Astrocyte (in vitro differentiated cells and primary cell): ENCODE data around the gene CCDC9. TPM values are rescaled to one million over a fixed set of nuclear protein-coding genes. Genes with fewer than 3 reads are reported as not detected.
"Not testable (repeated sequence)": the region's sequence is repeated elsewhere in the genome, so short reads cannot be mapped to it uniquely, and the experiment has no call there.

Experiments
- DNase-seq: peaks from one replicate; pipeline ENCODE4 v3.0.0-alpha.2; 2010; ENCODE audit warnings: low read depth
- FAIRE-seq: peaks from 2 replicates; lab custom pipeline; 2011; peaks lifted over from hg19 to GRCh38; lab: Jason Lieb, UNC
- H2AFZ ChIP-seq: 2 replicates; pipeline ENCODE4 v1.6.0; 2012; ENCODE audit warnings: low read depth, low read length, inconsistent platforms
- H3K27ac ChIP-seq: 2 replicates; pipeline ENCODE4 v1.5.1; 2011; ENCODE audit warnings: low read depth, low read length, inconsistent platforms
- H3K27me3 ChIP-seq: 2 replicates; pipeline ENCODE4 v1.6.0; 2011; ENCODE audit warnings: low read length, inconsistent platforms; ENCODE audit not compliant: insufficient read depth
- H3K36me3 ChIP-seq: 2 replicates; pipeline ENCODE4 v1.5.1; 2011; ENCODE audit warnings: low read length, inconsistent platforms; ENCODE audit not compliant: insufficient read depth
- H3K4me1 ChIP-seq: 2 replicates; pipeline ENCODE4 v1.5.1; 2011; ENCODE audit warnings: low read length, inconsistent platforms; ENCODE audit not compliant: insufficient read depth
- H3K4me2 ChIP-seq: 2 replicates; pipeline ENCODE4 v1.6.0; 2012; ENCODE audit warnings: low read length, inconsistent platforms
- H3K4me3 ChIP-seq: 2 replicates; pipeline ENCODE4 v1.5.1; 2011; ENCODE audit warnings: low read depth, mild to moderate bottlenecking, low read length, inconsistent platforms; ENCODE audit not compliant: insufficient read depth
- H3K79me2 ChIP-seq: 2 replicates; pipeline ENCODE4 v1.6.0; 2012; ENCODE audit warnings: mild to moderate bottlenecking, low read length, inconsistent platforms; ENCODE audit not compliant: insufficient read depth
- H3K9ac ChIP-seq: 2 replicates; pipeline ENCODE4 v1.6.0; 2012; ENCODE audit warnings: mild to moderate bottlenecking, low read length, inconsistent platforms
- H3K9me3 ChIP-seq: 2 replicates; pipeline ENCODE4 v1.5.1; 2012; ENCODE audit warnings: low read depth, mild to moderate bottlenecking, low read length, inconsistent platforms; ENCODE audit not compliant: insufficient read depth
- H4K20me1 ChIP-seq: 2 replicates; pipeline ENCODE4 v1.6.0; 2012; ENCODE audit warnings: low read length, inconsistent platforms; ENCODE audit not compliant: insufficient read depth
- H3K27ac Mint-ChIP-seq: one replicate; pipeline ENCODE4 v1.8.0; 2021; ENCODE audit warnings: mild to moderate bottlenecking, mixed read lengths; ENCODE audit not compliant: unreplicated experiment
- H3K27me3 Mint-ChIP-seq: one replicate; pipeline ENCODE4 v1.8.0; 2021; ENCODE audit warnings: low read depth, mixed read lengths; ENCODE audit not compliant: unreplicated experiment
- H3K36me3 Mint-ChIP-seq: one replicate; pipeline ENCODE4 v1.8.0; 2021; ENCODE audit warnings: low read depth, mixed read lengths; ENCODE audit not compliant: unreplicated experiment
- H3K4me1 Mint-ChIP-seq: one replicate; pipeline ENCODE4 v1.8.0; 2021; ENCODE audit warnings: low read depth, mixed read lengths; ENCODE audit not compliant: unreplicated experiment
- H3K4me3 Mint-ChIP-seq: one replicate; pipeline ENCODE4 v1.8.0; 2021; ENCODE audit warnings: mild to moderate bottlenecking, moderate library complexity, mixed read lengths; ENCODE audit not compliant: unreplicated experiment
- H3K9me3 Mint-ChIP-seq: one replicate; pipeline ENCODE4 v1.8.0; 2021; ENCODE audit warnings: mild to moderate bottlenecking, mixed read lengths; ENCODE audit not compliant: unreplicated experiment
- EZH2 ChIP-seq: IDR thresholded peaks from 2 replicates; pipeline ENCODE4 v1.6.1; 2012; ENCODE audit warnings: mild to moderate bottlenecking, low read length, inconsistent platforms; ENCODE audit not compliant: insufficient read depth
- total RNA-seq: library from RNA; stranded (reverse); gene quantifications from 2 replicates; pipeline ENCODE4 v1.2.1, GENCODE V29; 2021
- TF ChIP-seq, protein P1 (sequence below): IDR thresholded peaks from 2 replicates; pipeline ENCODE4 v1.5.1; 2011; ENCODE audit warnings: low read depth, mild to moderate bottlenecking, inconsistent platforms, low read length, moderate library complexity; ENCODE audit not compliant: insufficient read depth

CCDC9 gene
- total RNA-seq, 1 donor from 2014 or later, result 44.6 TPM

DNA sequence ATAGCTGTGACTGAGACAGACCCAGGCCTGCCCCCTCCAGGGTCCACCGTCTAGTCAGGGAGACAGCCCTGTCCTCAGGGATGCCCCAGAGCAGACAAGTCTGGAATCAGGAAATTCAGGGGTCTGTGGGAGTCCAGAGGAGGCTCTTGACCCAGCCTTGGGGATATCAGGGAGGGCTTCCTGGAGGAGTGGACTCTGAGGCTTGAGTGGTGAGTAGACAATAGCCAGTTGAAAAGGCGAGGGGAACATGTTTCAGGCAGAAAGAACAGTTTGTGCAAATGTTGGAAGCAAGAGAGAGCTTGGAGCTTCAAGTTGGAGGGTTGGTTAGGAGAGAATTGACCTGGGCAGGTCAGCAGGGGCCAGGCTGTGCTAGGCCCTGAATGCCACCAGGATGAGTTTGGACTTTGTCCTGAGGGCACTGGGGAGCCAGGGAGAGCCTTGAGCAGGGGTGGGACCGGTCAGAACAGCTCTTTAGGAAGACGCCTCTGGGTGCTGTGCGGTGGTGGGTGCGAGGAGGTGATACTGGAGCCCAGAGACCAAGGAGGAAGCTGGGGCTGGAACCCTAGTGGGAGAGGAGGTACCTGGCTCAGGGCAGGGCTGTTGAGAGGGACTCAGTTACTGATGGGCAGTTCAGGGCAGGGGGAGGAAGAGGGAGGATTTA lies 2.7 kb downstream of the CCDC9 start:
- H3K9ac ChIP-seq, result peak overlapping the region; percentile 87
- H3K27ac ChIP-seq, result no peak overlapping the region
- no peak overlapping the region for H2AFZ ChIP-seq
- no peaks in the 10 kb centered on the region for H3K9me3 ChIP-seq
- no peak for FAIRE-seq
- Mint-ChIP-seq H3K27ac (peak overlapping the region; percentile 98), H3K4me3 (peak overlapping the region; percentile 94), H3K9me3 (no peaks in the 10 kb centered on the region), H3K27me3 (no peaks in the 10 kb centered on the region), H3K4me1 (peaks cover 29% of the 10 kb centered on the region), H3K36me3 (peaks cover 23% of the 10 kb centered on the region)
- H4K20me1 ChIP-seq, result peaks cover 32% of the 10 kb centered on the region
- no peak for DNase-seq
- peaks cover 16% of the 10 kb centered on the region for H3K36me3 ChIP-seq
- peaks cover 54% of the 10 kb centered on the region for H3K79me2 ChIP-seq
- no peaks in the 10 kb centered on the region for H3K27me3 ChIP-seq
- H3K4me1 ChIP-seq, result peaks cover 24% of the 10 kb centered on the region
- no peak for TF ChIP-seq EZH2
- TF ChIP-seq, protein P1, sequence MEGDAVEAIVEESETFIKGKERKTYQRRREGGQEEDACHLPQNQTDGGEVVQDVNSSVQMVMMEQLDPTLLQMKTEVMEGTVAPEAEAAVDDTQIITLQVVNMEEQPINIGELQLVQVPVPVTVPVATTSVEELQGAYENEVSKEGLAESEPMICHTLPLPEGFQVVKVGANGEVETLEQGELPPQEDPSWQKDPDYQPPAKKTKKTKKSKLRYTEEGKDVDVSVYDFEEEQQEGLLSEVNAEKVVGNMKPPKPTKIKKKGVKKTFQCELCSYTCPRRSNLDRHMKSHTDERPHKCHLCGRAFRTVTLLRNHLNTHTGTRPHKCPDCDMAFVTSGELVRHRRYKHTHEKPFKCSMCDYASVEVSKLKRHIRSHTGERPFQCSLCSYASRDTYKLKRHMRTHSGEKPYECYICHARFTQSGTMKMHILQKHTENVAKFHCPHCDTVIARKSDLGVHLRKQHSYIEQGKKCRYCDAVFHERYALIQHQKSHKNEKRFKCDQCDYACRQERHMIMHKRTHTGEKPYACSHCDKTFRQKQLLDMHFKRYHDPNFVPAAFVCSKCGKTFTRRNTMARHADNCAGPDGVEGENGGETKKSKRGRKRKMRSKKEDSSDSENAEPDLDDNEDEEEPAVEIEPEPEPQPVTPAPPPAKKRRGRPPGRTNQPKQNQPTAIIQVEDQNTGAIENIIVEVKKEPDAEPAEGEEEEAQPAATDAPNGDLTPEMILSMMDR, result no peak
- no peak overlapping the region for H3K4me3 ChIP-seq
- peak overlapping the region; percentile 93 for H3K4me2 ChIP-seq

DNA sequence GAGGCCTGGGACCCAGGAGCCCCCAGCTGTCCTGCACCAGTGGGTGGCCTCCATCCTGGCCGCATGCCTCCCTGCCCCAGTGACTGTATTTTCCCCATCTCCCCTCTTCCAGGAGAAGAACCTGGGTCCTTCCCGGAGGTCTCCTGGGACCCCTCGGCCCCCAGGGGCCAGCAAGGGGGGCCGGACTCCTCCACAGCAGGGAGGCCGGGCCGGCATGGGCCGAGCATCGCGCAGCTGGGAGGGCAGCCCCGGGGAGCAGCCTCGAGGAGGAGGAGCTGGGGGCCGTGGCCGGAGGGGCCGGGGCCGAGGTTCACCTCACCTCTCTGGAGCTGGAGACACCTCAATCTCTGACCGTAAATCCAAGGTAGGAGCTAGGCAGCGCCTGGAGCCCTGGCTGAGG lies 4.2 kb downstream of the CCDC9 start:
- Mint-ChIP-seq H3K36me3 (peaks cover 27% of the 10 kb centered on the region), H3K27me3 (no peaks in the 10 kb centered on the region), H3K4me1 (peaks cover 28% of the 10 kb centered on the region), H3K9me3 (no peaks in the 10 kb centered on the region), H3K27ac (no peak overlapping the region), H3K4me3 (peak overlapping the region; percentile 2)
- Histone ChIP-seq H3K4me2 (no peak overlapping the region), H3K4me3 (no peak overlapping the region), H3K4me1 (peaks cover 22% of the 10 kb centered on the region), H4K20me1 (peaks cover 39% of the 10 kb centered on the region), H3K36me3 (peaks cover 24% of the 10 kb centered on the region), H3K79me2 (peaks cover 61% of the 10 kb centered on the region), H3K27ac (no peak overlapping the region), H3K27me3 (no peaks in the 10 kb centered on the region), H3K9me3 (no peaks in the 10 kb centered on the region), H3K9ac (peak overlapping the region; percentile 38), H2AFZ (no peak overlapping the region)
- FAIRE-seq (no peak), DNase-seq (no peak)
- TF ChIP-seq EZH2, result no peak
- TF ChIP-seq, protein P1, result no peak

DNA sequence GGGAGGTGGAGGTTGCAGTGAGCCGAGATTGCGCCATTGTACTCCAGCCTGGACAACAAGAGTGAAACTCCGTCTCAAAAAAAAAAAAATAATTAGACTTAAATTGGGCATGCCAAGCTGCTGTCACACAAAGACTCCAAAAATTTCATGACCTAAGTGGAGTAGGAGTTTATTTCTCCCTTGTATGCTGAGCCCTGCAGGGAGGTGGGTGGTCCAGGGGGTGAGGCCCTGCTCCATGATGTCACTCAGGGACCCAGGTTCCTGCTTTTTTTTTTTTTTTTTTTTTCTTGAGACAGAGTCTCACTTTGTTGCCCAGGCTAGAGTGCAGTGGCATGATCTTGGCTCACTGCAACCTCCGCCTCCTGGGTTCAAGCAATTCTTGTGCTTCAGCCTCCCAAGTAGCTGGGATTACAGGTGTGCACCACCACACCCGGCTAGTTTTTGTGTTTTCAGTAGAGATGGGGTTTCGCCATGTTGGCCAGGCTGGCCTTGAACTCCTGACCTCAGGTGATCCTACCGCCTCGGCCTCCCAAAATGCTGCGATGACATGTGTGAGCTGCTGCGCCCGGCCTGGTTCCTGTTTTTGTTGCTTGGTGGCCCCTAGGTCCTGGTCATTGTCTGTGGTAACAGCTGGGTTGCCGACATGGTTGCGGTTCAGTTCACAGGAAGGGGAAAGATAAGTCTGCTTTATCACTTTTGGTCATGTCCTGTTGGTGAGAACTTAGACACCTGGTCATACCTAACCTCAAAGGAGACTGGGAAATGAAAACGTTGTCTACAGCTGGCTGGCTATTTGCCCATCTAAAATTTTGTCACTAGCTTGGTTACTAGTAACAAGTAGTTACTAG lies 5.8 kb downstream of the CCDC9 start:
- H3K4me3 Mint-ChIP-seq, result not testable (repeated sequence)

More for the DNA sequence above, 5.8 kb downstream of the CCDC9 start:
- Histone ChIP-seq H3K4me1 (peaks cover 16% of the 10 kb centered on the region), H3K79me2 (peaks cover 65% of the 10 kb centered on the region), H4K20me1 (peaks cover 45% of the 10 kb centered on the region), H3K36me3 (peaks cover 25% of the 10 kb centered on the region)
- H3K4me1 Mint-ChIP-seq, result peaks cover 28% of the 10 kb centered on the region
- not testable (repeated sequence) for H3K9me3 Mint-ChIP-seq, DNase-seq, H3K27ac Mint-ChIP-seq, H3K27me3 ChIP-seq, FAIRE-seq, H3K4me3 ChIP-seq, H3K27me3 Mint-ChIP-seq, H3K4me2 ChIP-seq, H3K9ac ChIP-seq, H3K27ac ChIP-seq, H3K9me3 ChIP-seq, H2AFZ ChIP-seq
- H3K36me3 Mint-ChIP-seq, result peaks cover 36% of the 10 kb centered on the region
